ENCODE data around the gene COL15A1.

GRCh38 chr9:99101812-99102211 lies 158.1 kb downstream of the COL15A1 start:
- no peak for TF ChIP-seq ZNF232 (CRISPR knock-in tag; IDR thresholded peaks at IDR 0.05)
- no peak for TF ChIP-seq ESRRA (CRISPR knock-in tag; IDR thresholded peaks at IDR 0.05; ENCODE audit: borderline replicate concordance)
- TF ChIP-seq CTCF (IDR thresholded peaks at IDR 0.05): no peak
- TF ChIP-seq IRF1 (CRISPR knock-in tag; IDR thresholded peaks at IDR 0.05): no peak
- no peak for TF ChIP-seq ATF6 (CRISPR knock-in tag; IDR thresholded peaks at IDR 0.05)
- TF ChIP-seq TEAD1 (CRISPR knock-in tag; IDR thresholded peaks at IDR 0.05): no peak
- TF ChIP-seq E2F4 (CRISPR knock-in tag; IDR thresholded peaks at IDR 0.05; ENCODE audit: borderline replicate concordance, low read depth): no peak
- no peak for TF ChIP-seq MLX (CRISPR knock-in tag; IDR thresholded peaks at IDR 0.05)
- no peak for TF ChIP-seq GABPB1 (CRISPR knock-in tag; IDR thresholded peaks at IDR 0.05)
- TF ChIP-seq TEAD4 (CRISPR knock-in tag; IDR thresholded peaks at IDR 0.05): no peak
- TF ChIP-seq USF2 (CRISPR knock-in tag; IDR thresholded peaks at IDR 0.05): no peak

Measured in WTC11 (cell line).